A549 (cell line): ENCODE results near the gene ACACA. TPM values are rescaled to one million over a fixed set of nuclear protein-coding genes. Genes with fewer than 3 reads are reported as not detected.
"Not testable (repeated sequence)": the region's sequence is repeated elsewhere in the genome, so short reads cannot be mapped to it uniquely, and the experiment has no call there.

ENCODE experiments used
- ATAC-seq, 2 experiments: fragments of 200-7000 bp in 1 of 2; fragments of >200 bp in 1 of 2; cut with Nextera tagmentation in 1 of 2; cut with Tn5 transposase in 1 of 2; 3 replicates each; pipeline versions ENCODE4 v1.8.0 to v1.9.1; 2018 to 2020; ENCODE audit warnings: mild to moderate bottlenecking in 1 of 2, moderate library complexity in 1 of 2
- CTCF ChIA-PET: fragments of 300-600 bp; sonication (Branson Sonifier 250); formaldehyde crosslinking; extraction: SDS; loops from one replicate; lab custom pipeline; 2021; ENCODE audit warnings: antibody characterized with exemption, inconsistent platforms; lab: Yijun Ruan, JAX
- POLR2A ChIA-PET: fragments of 350-600 bp; formaldehyde crosslinking; extraction: SDS; loops from one replicate; lab custom pipeline; 2021; ENCODE audit warnings: antibody characterized with exemption, inconsistent platforms; lab: Yijun Ruan, JAX
- DNase-seq, 2 experiments: peaks; one replicate each; pipeline versions ENCODE4 v3.0.0 to v3.0.0-alpha.2; 2011 to 2016; ENCODE audit warnings: low read depth in 1 of 2, low spot score in 1 of 2
- FAIRE-seq: peaks from 2 replicates; lab custom pipeline; 2011; peaks lifted over from hg19 to GRCh38; lab: Jason Lieb, UNC
- H3K27ac ChIP-seq, 2 experiments: fragments of >200 bp; sonication (Bioruptor Twin); formaldehyde crosslinking; 3 replicates each; pipeline ENCODE4 v1.5.1; 2016 to 2017
- H3K4me1 ChIP-seq: fragments of >200 bp; sonication (Bioruptor Twin); formaldehyde crosslinking; 3 replicates; pipeline ENCODE4 v1.6.1; 2016
- H3K4me2 ChIP-seq: fragments of >200 bp; sonication (Bioruptor Twin); formaldehyde crosslinking; 3 replicates; pipeline ENCODE4 v1.6.1; 2016
- H3K4me3 ChIP-seq: fragments of >200 bp; sonication (Bioruptor Twin); formaldehyde crosslinking; 3 replicates; pipeline ENCODE4 v1.5.1; 2016
- H3K9me3 ChIP-seq: fragments of >200 bp; sonication (Bioruptor Twin); formaldehyde crosslinking; 3 replicates; pipeline ENCODE4 v1.6.1; 2016
- ATOH8 ChIP-seq: fragments of 250-450 bp; sonication (Bioruptor Pico); IDR thresholded peaks from 2 replicates; pipeline ENCODE4 v1.5.0; 2020; ENCODE audit warnings: low read depth, mild to moderate bottlenecking, moderate library complexity
- BHLHE40 ChIP-seq: IDR thresholded peaks from 2 replicates; pipeline ENCODE4 v1.6.1; 2012; ENCODE audit warnings: low read depth, low read length, inconsistent platforms
- CHD4 ChIP-seq: fragments of 200-600 bp; sonication (generic); IDR thresholded peaks from 2 replicates; pipeline ENCODE4 v1.6.1; 2016; ENCODE audit warnings: antibody characterized with exemption, mild to moderate bottlenecking, borderline replicate concordance
- E2F6 ChIP-seq: IDR thresholded peaks from 2 replicates; pipeline ENCODE4 v1.6.1; 2012; ENCODE audit warnings: low read depth, borderline replicate concordance
- ELK1 ChIP-seq: fragments of 150-350 bp; IDR thresholded peaks from 2 replicates; pipeline ENCODE4 v1.6.1; 2014; ENCODE audit warnings: low read depth, mild to moderate bottlenecking, low read length
- EP300 ChIP-seq, 2 experiments: fragments of >200 bp; sonication (Bioruptor Twin); formaldehyde crosslinking; IDR thresholded peaks; 2 replicates in 1 of 2; 3 replicates in 1 of 2; pipeline ENCODE4 v1.6.1; 2016 to 2017
- ESRRA ChIP-seq: fragments of 150-350 bp; IDR thresholded peaks from 2 replicates; pipeline ENCODE4 v1.6.1; 2014; ENCODE audit warnings: mild to moderate bottlenecking, low read length, borderline replicate concordance
- FOSB ChIP-seq: fragments of 250-450 bp; sonication (Bioruptor Pico); IDR thresholded peaks from 2 replicates; pipeline ENCODE4 v1.5.0; 2020; ENCODE audit warnings: mild to moderate bottlenecking, moderate library complexity
- FOSL2 ChIP-seq, 2 experiments: fragments of 450-650 bp in 1 of 2; fragments of >200 bp in 1 of 2; sonication (Bioruptor Twin) in 1 of 2; formaldehyde crosslinking; IDR thresholded peaks; 2 replicates each; pipeline versions ENCODE4 v1.5.0 to v1.6.1; 2016 to 2020; ENCODE audit warnings: mild to moderate bottlenecking in 1 of 2, moderate library complexity in 1 of 2
- FOXS1 ChIP-seq: fragments of 250-450 bp; sonication (Bioruptor Pico); IDR thresholded peaks from 2 replicates; pipeline ENCODE4 v1.5.0; 2020; ENCODE audit warnings: mild to moderate bottlenecking, moderate library complexity
- HOXA7 ChIP-seq: fragments of 250-450 bp; sonication (Bioruptor Pico); IDR thresholded peaks from 2 replicates; pipeline ENCODE4 v1.5.0; 2020; ENCODE audit warnings: mild to moderate bottlenecking, moderate library complexity
- JUNB ChIP-seq: fragments of >200 bp; sonication (Bioruptor Twin); formaldehyde crosslinking; IDR thresholded peaks from 2 replicates; pipeline ENCODE4 v1.6.1; 2016
- KDM5A ChIP-seq: fragments of 200-600 bp; sonication (generic); IDR thresholded peaks from 2 replicates; pipeline ENCODE4 v1.6.1; 2016; ENCODE audit warnings: antibody characterized with exemption, mild to moderate bottlenecking
- MAX ChIP-seq: IDR thresholded peaks from 2 replicates; pipeline ENCODE4 v1.6.1; 2012
- MAZ ChIP-seq: fragments of 150-350 bp; IDR thresholded peaks from 2 replicates; pipeline ENCODE4 v1.6.1; 2014; ENCODE audit warnings: antibody characterized with exemption, low read depth, low read length, borderline replicate concordance
- NFE2L2 ChIP-seq: fragments of 150-350 bp; conservative IDR thresholded peaks from 2 replicates; pipeline ENCODE4 v1.6.1; 2014; ENCODE audit warnings: low read length
- NPAS2 ChIP-seq: fragments of 250-450 bp; sonication (Bioruptor Pico); IDR thresholded peaks from 2 replicates; pipeline ENCODE4 v1.8.0; 2022; ENCODE audit warnings: mild to moderate bottlenecking, moderate library complexity, borderline replicate concordance
- PHF8 ChIP-seq: fragments of 200-600 bp; sonication (generic); IDR thresholded peaks from 2 replicates; pipeline ENCODE4 v1.6.1; 2016; ENCODE audit warnings: low read depth, mild to moderate bottlenecking, antibody characterized with exemption, moderate library complexity, borderline replicate concordance
- RCOR1 ChIP-seq: fragments of 150-350 bp; IDR thresholded peaks from 2 replicates; pipeline ENCODE4 v1.6.1; 2014; ENCODE audit warnings: antibody characterized with exemption, low read length, low read depth
- RFX5 ChIP-seq: fragments of 450-650 bp; IDR thresholded peaks from 2 replicates; pipeline ENCODE4 v1.7.1; 2014; ENCODE audit warnings: antibody characterized with exemption, mild to moderate bottlenecking, moderate library complexity
- SREBF2 ChIP-seq: fragments of 450-650 bp; IDR thresholded peaks from 2 replicates; pipeline ENCODE4 v1.6.1; 2014; ENCODE audit warnings: mild to moderate bottlenecking, moderate library complexity
- USF2 ChIP-seq: fragments of 450-650 bp; IDR thresholded peaks from 2 replicates; pipeline ENCODE4 v1.6.1; 2014; ENCODE audit warnings: antibody characterized with exemption
- ZFP36 ChIP-seq: fragments of 450-650 bp; IDR thresholded peaks from 2 replicates; pipeline ENCODE4 v1.6.1; 2014; ENCODE audit warnings: borderline replicate concordance; ENCODE audit not compliant: partially characterized antibody
- ZNF302 ChIP-seq: fragments of 250-450 bp; sonication (Bioruptor Pico); IDR thresholded peaks from 2 replicates; pipeline ENCODE4 v1.9.0; 2021; ENCODE audit warnings: inconsistent platforms, mild to moderate bottlenecking, moderate library complexity
- ZSCAN20 ChIP-seq: fragments of 250-450 bp; sonication (Bioruptor Pico); IDR thresholded peaks from 2 replicates; pipeline ENCODE4 v1.8.0; 2022; ENCODE audit warnings: mild to moderate bottlenecking, moderate library complexity
- WGBS: methylation state at CpG from one replicate; pipeline ENCODE4 v1.1.6; 2017; ENCODE audit errors: missing lambda C conversion rate; 5-methylcytosine and 5-hydroxymethylcytosine counted together
- polyA plus RNA-seq, 4 experiments: library from polyadenylated mRNA; depleted of rRNA in 3 of 4; stranded (reverse); fragments of >200 nt; fragmentation: RNase III in 1 of 4; extraction: RNeasy Plus Mini Kit Qiagen cat#74134 plus additional on column Dnase treatment in 1 of 4; gene quantifications; 2 replicates in 3 of 4; 3 replicates in 1 of 4; pipeline ENCODE4 v1.2.3, GENCODE V29; 2011 to 2017
- TF ChIP-seq, protein P1 (sequence below): fragments of >200 bp; sonication (Bioruptor Twin); formaldehyde crosslinking; IDR thresholded peaks from 3 replicates; pipeline ENCODE4 v1.5.1; 2016

ACACA gene
- polyA plus RNA-seq, 2 of the 4 experiments (the other 2 are of a cell fraction), result 51.8 to 112 TPM

GRCh38 chr17:37410357-37410756, 3.7 kb upstream of the ACACA start:
- Histone ChIP-seq H3K4me2 (no peak overlapping the region), H3K9me3 (no peaks in the 10 kb centered on the region), H3K4me1 (peaks cover 9% of the 10 kb centered on the region; the same call in 2 of the 3 replicates), H3K27ac (no peak overlapping the region), H3K4me3 (no peak overlapping the region)
- CTCF ChIA-PET, result interaction anchor here (0.6 to 1.2 kb wide), 2 partner anchors 49 to 124 kb away, joined by 3 read pairs; no protein-coding TSS in a partner anchor
- DNase-seq (no peak), FAIRE-seq (no peak), ATAC-seq (no peak)
- TF ChIP-seq, protein P1, sequence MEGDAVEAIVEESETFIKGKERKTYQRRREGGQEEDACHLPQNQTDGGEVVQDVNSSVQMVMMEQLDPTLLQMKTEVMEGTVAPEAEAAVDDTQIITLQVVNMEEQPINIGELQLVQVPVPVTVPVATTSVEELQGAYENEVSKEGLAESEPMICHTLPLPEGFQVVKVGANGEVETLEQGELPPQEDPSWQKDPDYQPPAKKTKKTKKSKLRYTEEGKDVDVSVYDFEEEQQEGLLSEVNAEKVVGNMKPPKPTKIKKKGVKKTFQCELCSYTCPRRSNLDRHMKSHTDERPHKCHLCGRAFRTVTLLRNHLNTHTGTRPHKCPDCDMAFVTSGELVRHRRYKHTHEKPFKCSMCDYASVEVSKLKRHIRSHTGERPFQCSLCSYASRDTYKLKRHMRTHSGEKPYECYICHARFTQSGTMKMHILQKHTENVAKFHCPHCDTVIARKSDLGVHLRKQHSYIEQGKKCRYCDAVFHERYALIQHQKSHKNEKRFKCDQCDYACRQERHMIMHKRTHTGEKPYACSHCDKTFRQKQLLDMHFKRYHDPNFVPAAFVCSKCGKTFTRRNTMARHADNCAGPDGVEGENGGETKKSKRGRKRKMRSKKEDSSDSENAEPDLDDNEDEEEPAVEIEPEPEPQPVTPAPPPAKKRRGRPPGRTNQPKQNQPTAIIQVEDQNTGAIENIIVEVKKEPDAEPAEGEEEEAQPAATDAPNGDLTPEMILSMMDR, result no peak
- no peak for TF ChIP-seq SREBF2
- TF ChIP-seq FOSL2 (IDR thresholded peaks at IDR 0.05), result no peak
- TF ChIP-seq FOSL2 (CRISPR knock-in tag; IDR thresholded peaks at IDR 0.05), result no peak
- TF ChIP-seq BHLHE40, result no peak
- no peak for TF ChIP-seq ATOH8 (CRISPR knock-in tag)
- TF ChIP-seq FOXS1 (CRISPR knock-in tag), result no peak
- no peak for TF ChIP-seq RCOR1
- TF ChIP-seq ZFP36, result no peak
- TF ChIP-seq HOXA7 (CRISPR knock-in tag), result no peak
- TF ChIP-seq ELK1, result no peak
- no peak for TF ChIP-seq FOSB
- TF ChIP-seq ZSCAN20 (CRISPR knock-in tag), result no peak
- TF ChIP-seq ZNF302, result no peak
- TF ChIP-seq USF2, result no peak
- TF ChIP-seq NFE2L2, result no peak
- TF ChIP-seq ESRRA, result no peak
- WGBS, result 95% methylated on average over 3 of the region's 3 CpGs
- POLR2A ChIA-PET, result interaction anchor here (0.9 kb wide), 1 partner anchor 79 kb away, joined by 4 read pairs; the partner anchor contains the start of gene DUSP14

- Histone ChIP-seq H3K4me2 (peak overlapping the region; percentile 75), H3K4me3 (peak overlapping the region; percentile 76; the same call in 2 of the 3 replicates), H3K4me1 (peaks cover 16% of the 10 kb centered on the region; the same call in 2 of the 3 replicates), H3K27ac (peak overlapping the region; percentile 91 to 98; a peak in 4 of 6 replicates)
- not testable (repeated sequence) for DNase-seq, FAIRE-seq, H3K9me3 ChIP-seq, ATAC-seq
- WGBS, result 95% methylated on average over 13 of the region's 13 CpGs
- POLR2A ChIA-PET, result interaction anchor here (1.4 to 1.5 kb wide), 3 partner anchors 22 to 42 kb away, joined by 3 to 9 read pairs (median 9); no protein-coding TSS in a partner anchor
- CTCF ChIA-PET, result interaction anchor here (0.8 to 2.9 kb wide), 4 partner anchors 29 to 38 kb away, joined by 3 to 12 read pairs (median 3); no protein-coding TSS in a partner anchor
These were observed 1.5 kb upstream of the ACACA start for GRCh38 chr17:37408145-37408479.

DNA sequence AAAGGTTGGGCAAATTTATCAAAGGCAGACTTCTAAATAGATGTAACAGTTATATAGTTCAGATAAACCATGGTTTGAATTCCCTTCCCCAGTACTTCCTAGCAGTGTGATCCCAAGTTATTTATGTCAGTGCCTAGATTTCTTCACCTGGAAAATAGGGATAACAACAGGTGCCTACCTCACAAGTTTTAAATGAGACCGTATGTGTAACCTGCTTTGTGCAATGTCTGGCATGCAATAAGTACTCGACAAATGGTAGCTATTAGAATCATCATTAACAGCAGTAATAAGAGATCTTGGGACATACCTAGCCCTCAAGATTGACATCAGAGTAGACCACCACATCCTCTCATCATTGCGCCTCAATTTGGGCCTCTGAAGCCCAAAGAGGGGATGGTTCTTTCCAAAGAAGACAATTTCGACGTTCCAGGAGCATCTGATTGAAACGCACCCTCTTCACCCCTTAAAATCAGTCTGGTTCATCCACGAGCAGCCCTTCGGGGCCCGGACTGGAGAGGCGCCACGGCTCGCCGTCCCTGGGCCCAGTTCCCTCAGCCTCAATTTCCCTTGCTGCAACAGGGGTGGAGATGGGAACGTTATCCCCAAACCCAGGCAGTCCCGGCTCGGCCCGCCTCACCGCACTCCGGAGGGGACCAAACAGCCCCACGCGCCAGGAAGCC, 541 bp downstream of the ACACA start:
- DNase-seq, result peak in 1 of 2 experiments; percentile 22

DNA sequence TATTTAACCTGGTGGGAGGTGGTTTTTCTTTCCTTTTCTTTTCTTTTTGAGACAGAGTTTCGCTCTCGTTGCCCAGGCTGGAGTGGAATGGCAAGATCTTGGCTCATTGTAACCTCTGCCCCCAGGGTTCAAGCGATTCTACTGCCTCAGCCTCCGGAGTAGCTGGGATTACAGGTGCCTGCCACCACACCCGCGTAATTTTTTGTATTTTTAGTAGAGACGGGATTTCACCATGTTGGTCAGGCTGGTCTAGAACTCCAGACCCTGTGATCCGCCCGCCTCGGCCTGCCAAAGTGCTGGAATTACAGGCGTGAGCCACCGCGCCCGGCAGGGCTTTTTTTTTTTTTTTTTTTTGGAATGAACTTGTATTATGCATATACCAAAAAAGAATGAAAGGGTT, 1.1 kb downstream of the ACACA start:
- Histone ChIP-seq H3K4me1 (peaks cover 16% of the 10 kb centered on the region; the same call in 2 of the 3 replicates), H3K4me3 (peak overlapping the region; percentile 76), H3K27ac (peak overlapping the region; percentile 91 to 98), H3K4me2 (peak overlapping the region; percentile 75)
- DNase-seq, H3K9me3 ChIP-seq, FAIRE-seq, ATAC-seq, POLR2A ChIA-PET: not testable (repeated sequence)
- WGBS, result 16% methylated on average over 14 of the region's 14 CpGs
- CTCF ChIA-PET, result interaction anchor here (1.0 to 4.6 kb wide), 5 partner anchors 16 to 291 kb away, joined by 3 to 33 read pairs (median 4); no protein-coding TSS in a partner anchor

More for the DNA sequence above, 541 bp downstream of the ACACA start:
- POLR2A ChIA-PET, result no interaction called here
- Histone ChIP-seq H3K4me1 (peaks cover 16% of the 10 kb centered on the region; the same call in 2 of the 3 replicates), H3K4me3 (peak overlapping the region; percentile 76), H3K4me2 (peak overlapping the region; percentile 75), H3K27ac (peak overlapping the region; percentile 91 to 98), H3K9me3 (no peaks in the 10 kb centered on the region)
- CTCF ChIA-PET, result interaction anchor here (1.0 to 4.6 kb wide), 4 partner anchors 32 to 291 kb away, joined by 3 to 33 read pairs (median 4); no protein-coding TSS in a partner anchor
- WGBS, result under 1% methylated on average over 13 of the region's 21 CpGs
- no peak for FAIRE-seq
- TF ChIP-seq NPAS2 (CRISPR knock-in tag), result no peak
- no peak for TF ChIP-seq ZNF302
- TF ChIP-seq FOSB, result no peak
- TF ChIP-seq HOXA7 (CRISPR knock-in tag), result no peak
- TF ChIP-seq MAX, result peak; percentile 76; the same call in 1 of the 2 replicates
- TF ChIP-seq E2F6, result 0 out of 2 replicates have a peak, but pooled peaks have one; percentile 40
- no peak for TF ChIP-seq NFE2L2
- TF ChIP-seq RFX5, result no peak
- TF ChIP-seq KDM5A, result no peak
- TF ChIP-seq EP300 (IDR thresholded peaks at IDR 0.05), result no peak
- no peak for TF ChIP-seq CHD4
- no peak; the same call in 1 of the 2 replicates for TF ChIP-seq PHF8
- TF ChIP-seq MAZ, result no peak
- no peak for TF ChIP-seq JUNB
- ATAC-seq, result peak; percentile 62 to 70
